Activated CD8-positive, alpha-beta T cell treated with anti-CD3 and anti-CD28 coated beads, Interleukin-2, amount 10 ng/mL, durations not matched to agents 7 days and 5 days (primary cell): ENCODE results near the gene SEMA3F. TPM values are rescaled to one million over a fixed set of nuclear protein-coding genes. Genes with fewer than 3 reads are reported as not detected.
A peak's percentile ranks its signal among the peaks of the same experiment; 100 is the strongest.

Experiments used
- ATAC-seq: fragments of 150-1000 bp; cut with Tn5 transposase; one replicate; pipeline ENCODE4 v1.10.0; 2021; ENCODE audit warnings: moderate library complexity
- CTCF ChIA-PET: fragments of 350-600 bp; sonication (Branson Sonifier 250); formaldehyde crosslinking; loops from one replicate; lab custom pipeline; 2021; ENCODE audit warnings: antibody characterized with exemption; lab: Charles Lee
- POLR2A ChIA-PET: fragments of 350-600 bp; sonication (Branson Sonifier 250); formaldehyde crosslinking; loops from one replicate; lab custom pipeline; 2021; ENCODE audit warnings: antibody characterized with exemption; lab: Charles Lee
- DNase-seq: peaks from one replicate; pipeline ENCODE4 v3.0.0-alpha.2; 2020
- H3K27ac Mint-ChIP-seq: one replicate; pipeline ENCODE4 v1.8.0; 2021; ENCODE audit warnings: mild to moderate bottlenecking, mixed read lengths
- H3K27me3 Mint-ChIP-seq: one replicate; pipeline ENCODE4 v1.8.0; 2021; ENCODE audit warnings: low read depth, mixed read lengths
- H3K36me3 Mint-ChIP-seq: one replicate; pipeline ENCODE4 v1.8.0; 2021; ENCODE audit warnings: low read depth, mixed read lengths
- H3K4me1 Mint-ChIP-seq: one replicate; pipeline ENCODE4 v1.8.0; 2021; ENCODE audit warnings: low read depth, mixed read lengths
- H3K4me3 Mint-ChIP-seq: one replicate; pipeline ENCODE4 v1.8.0; 2021; ENCODE audit warnings: mild to moderate bottlenecking, mixed read lengths
- H3K9me3 Mint-ChIP-seq: one replicate; pipeline ENCODE4 v1.8.0; 2022; ENCODE audit warnings: mixed read lengths; ENCODE audit not compliant: insufficient read depth
- total RNA-seq, 2 experiments: library from RNA; stranded (reverse); gene quantifications; one replicate each; pipeline ENCODE4 v1.2.3, GENCODE V29; 2021

Gene SEMA3F
- total RNA-seq, 2 experiments from 2014 or later, result not detected

DNA sequence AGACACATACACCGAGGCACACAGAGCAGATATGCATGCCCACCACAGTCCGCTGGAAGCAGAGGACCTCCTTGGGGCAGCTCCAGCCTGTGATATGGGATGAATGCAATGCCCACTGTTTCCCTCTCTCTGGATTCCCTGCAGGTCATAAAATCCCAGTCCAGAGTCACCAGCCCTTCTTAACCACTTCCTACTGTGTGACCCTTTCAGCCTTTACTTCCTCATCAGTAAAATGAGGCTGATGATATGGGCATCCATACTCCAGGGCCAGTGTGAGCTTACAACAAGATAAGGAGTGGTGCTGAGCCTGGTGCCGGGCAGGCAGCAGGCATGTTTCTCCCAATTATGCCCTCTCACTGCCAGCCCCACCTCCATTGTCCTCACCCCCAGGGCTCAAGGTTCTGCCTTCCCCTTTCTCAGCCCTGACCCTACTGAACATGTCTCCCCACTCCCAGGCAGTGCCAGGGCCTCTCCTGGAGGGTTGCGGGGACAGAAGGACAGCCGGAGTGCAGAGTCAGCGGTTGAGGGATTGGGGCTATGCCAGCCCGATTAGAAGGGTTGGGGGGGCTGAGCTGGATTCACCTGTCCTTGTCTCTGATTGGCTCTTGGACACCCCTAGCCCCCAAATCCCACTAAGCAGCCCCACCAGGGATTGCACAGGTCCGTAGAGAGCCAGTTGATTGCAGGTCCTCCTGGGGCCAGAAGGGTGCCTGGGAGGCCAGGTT, 36.0 kb downstream of the SEMA3F start, which contains the start of gene GNAT1:
Gene GNAT1 (plus strand): TSS at position 675 of the 725 bp plus-strand sequence. CDS start 116 bp downstream, outside the sequence.
- H3K27ac Mint-ChIP-seq, result no peak within 1 kb of the TSS
- ATAC-seq, result no peak
- DNase-seq, result no peak
- ChIA-PET CTCF (interaction anchor here (0.6 to 6.7 kb wide), 10 partner anchors 13 to 84 kb away, joined by 3 to 185 read pairs (median 6); partner anchors contain the start of gene GNAI2), POLR2A (no interaction called here)
- no peaks in the 10 kb centered on the region for H3K9me3 Mint-ChIP-seq
- no peaks in the 10 kb centered on the region for H3K36me3 Mint-ChIP-seq
- H3K4me1 Mint-ChIP-seq, result peaks cover 16% of the 10 kb centered on the region
- no peak within 1 kb of the TSS for H3K4me3 Mint-ChIP-seq
- peaks cover 7% of the 10 kb centered on the region for H3K27me3 Mint-ChIP-seq

DNA sequence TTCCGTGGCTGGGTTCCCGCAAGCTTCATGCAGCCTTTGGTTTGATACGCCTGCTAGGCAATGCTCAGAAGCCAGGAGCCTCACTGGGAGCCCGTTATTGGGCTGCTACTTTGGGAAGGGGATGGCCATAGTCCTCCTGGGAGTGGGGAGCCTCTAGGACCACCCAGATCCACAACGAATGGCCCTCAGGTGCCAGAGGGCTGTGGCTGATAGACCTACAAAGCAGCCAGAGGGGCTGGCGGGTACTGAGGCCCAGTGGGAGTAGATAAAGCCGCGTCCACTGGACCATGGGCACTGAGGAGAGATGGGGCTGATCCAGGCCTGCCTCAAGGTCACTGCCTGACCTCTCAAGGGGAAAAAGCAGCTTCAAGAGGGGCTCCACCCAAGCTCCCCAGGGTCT, 37.0 kb downstream of the SEMA3F start:
- POLR2A ChIA-PET, result interaction anchor here (4.7 kb wide), 1 partner anchor 35 kb away, joined by 21 read pairs; no protein-coding TSS in a partner anchor
- ATAC-seq (no peak), DNase-seq (no peak)
- no peak overlapping the region for H3K27ac Mint-ChIP-seq
- H3K27me3 Mint-ChIP-seq, result peaks cover 14% of the 10 kb centered on the region
- H3K36me3 Mint-ChIP-seq, result no peaks in the 10 kb centered on the region
- peaks cover 16% of the 10 kb centered on the region for H3K4me1 Mint-ChIP-seq
- H3K9me3 Mint-ChIP-seq, result no peaks in the 10 kb centered on the region
- no peak overlapping the region for H3K4me3 Mint-ChIP-seq
- CTCF ChIA-PET, result interaction anchor here (0.6 to 6.7 kb wide), 19 partner anchors 8 to 81 kb away, joined by 3 to 185 read pairs (median 4); partner anchors contain the start of gene GNAI2

DNA sequence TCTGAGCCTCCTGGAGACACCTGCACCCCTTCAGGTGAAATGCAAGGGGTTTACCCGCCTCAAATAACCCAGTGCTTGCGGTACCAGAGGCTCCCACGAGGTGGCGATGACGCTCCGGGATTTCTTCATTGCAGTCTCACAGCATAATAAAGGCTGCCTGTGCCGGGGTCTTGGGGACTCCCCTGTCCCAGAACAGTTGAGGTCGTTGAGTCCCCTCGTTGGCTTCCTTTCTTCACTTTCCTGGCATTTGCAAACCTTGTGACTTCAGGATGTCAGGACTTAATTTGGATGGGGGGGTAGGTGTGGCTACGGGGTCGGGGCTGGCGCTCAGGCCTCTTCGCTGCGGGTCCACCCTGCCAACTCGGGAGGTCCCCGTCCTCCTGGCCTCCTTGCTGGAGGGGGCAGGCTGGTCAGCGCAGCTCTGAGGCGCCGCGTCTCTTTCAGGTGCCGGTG, 37.6 kb downstream of the SEMA3F start:
- ATAC-seq (peak; percentile 45), DNase-seq (peak; percentile 87)
- Mint-ChIP-seq H3K9me3 (no peaks in the 10 kb centered on the region), H3K27me3 (peaks cover 16% of the 10 kb centered on the region), H3K4me3 (no peak overlapping the region), H3K4me1 (peaks cover 16% of the 10 kb centered on the region), H3K36me3 (no peaks in the 10 kb centered on the region), H3K27ac (no peak overlapping the region)
- ChIA-PET CTCF (interaction anchor here (0.6 to 6.7 kb wide), 18 partner anchors 9 to 81 kb away, joined by 3 to 185 read pairs (median 4); partner anchors contain the start of gene GNAI2), POLR2A (interaction anchor here (4.7 kb wide), 1 partner anchor 34 kb away, joined by 21 read pairs; no protein-coding TSS in a partner anchor)

DNA sequence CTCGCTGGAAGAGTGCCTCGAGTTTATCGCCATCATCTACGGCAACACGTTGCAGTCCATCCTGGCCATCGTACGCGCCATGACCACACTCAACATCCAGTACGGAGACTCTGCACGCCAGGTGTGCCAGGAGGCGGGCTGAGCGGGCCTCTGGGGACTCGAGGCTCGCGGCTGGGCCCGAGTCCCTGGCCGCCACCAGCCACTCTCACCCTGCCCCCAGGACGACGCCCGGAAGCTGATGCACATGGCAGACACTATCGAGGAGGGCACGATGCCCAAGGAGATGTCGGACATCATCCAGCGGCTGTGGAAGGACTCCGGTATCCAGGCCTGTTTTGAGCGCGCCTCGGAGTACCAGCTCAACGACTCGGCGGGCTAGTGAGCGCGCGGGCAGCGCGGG, 38.2 kb downstream of the SEMA3F start:
- peaks cover 16% of the 10 kb centered on the region for H3K4me1 Mint-ChIP-seq
- ATAC-seq, result no peak
- H3K36me3 Mint-ChIP-seq, result no peaks in the 10 kb centered on the region
- H3K27ac Mint-ChIP-seq, result no peak overlapping the region
- ChIA-PET CTCF (interaction anchor here (1.1 to 6.7 kb wide), 10 partner anchors 10 to 349 kb away, joined by 3 to 185 read pairs (median 6); partner anchors contain the start of gene SLC38A3), POLR2A (interaction anchor here (4.7 kb wide), 1 partner anchor 33 kb away, joined by 21 read pairs; no protein-coding TSS in a partner anchor)
- no peak for DNase-seq
- no peak overlapping the region for H3K4me3 Mint-ChIP-seq
- no peaks in the 10 kb centered on the region for H3K9me3 Mint-ChIP-seq
- peaks cover 16% of the 10 kb centered on the region for H3K27me3 Mint-ChIP-seq

DNA sequence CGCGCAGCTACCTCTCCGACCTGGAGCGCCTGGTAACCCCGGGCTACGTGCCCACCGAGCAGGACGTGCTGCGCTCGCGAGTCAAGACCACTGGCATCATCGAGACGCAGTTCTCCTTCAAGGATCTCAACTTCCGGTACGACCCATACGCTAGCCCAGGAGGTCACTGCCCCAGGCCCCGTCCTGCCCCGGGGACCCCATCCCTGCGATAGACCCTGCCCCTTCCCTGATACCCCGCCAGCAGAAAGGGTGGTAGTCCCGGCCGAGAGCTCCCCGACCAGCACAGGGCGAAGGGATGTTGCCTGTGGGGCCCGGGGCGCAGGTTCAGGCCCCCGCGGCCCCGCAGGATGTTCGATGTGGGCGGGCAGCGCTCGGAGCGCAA, 38.6 kb downstream of the SEMA3F start:
- H3K27me3 Mint-ChIP-seq, result peaks cover 16% of the 10 kb centered on the region
- no peak overlapping the region for H3K27ac Mint-ChIP-seq
- no peak for ATAC-seq
- H3K9me3 Mint-ChIP-seq, result no peaks in the 10 kb centered on the region
- H3K36me3 Mint-ChIP-seq, result no peaks in the 10 kb centered on the region
- DNase-seq, result no peak
- peaks cover 16% of the 10 kb centered on the region for H3K4me1 Mint-ChIP-seq
- no peak overlapping the region for H3K4me3 Mint-ChIP-seq
- POLR2A ChIA-PET, result interaction anchor here (2.7 to 4.7 kb wide), 2 partner anchors 28 to 33 kb away, joined by 6 to 21 read pairs; no protein-coding TSS in a partner anchor
- CTCF ChIA-PET, result interaction anchor here (1.1 to 6.7 kb wide), 17 partner anchors 9 to 348 kb away, joined by 3 to 185 read pairs (median 5); partner anchors contain the start of genes GNAI2, HYAL3, IFRD2 and NAA80

DNA sequence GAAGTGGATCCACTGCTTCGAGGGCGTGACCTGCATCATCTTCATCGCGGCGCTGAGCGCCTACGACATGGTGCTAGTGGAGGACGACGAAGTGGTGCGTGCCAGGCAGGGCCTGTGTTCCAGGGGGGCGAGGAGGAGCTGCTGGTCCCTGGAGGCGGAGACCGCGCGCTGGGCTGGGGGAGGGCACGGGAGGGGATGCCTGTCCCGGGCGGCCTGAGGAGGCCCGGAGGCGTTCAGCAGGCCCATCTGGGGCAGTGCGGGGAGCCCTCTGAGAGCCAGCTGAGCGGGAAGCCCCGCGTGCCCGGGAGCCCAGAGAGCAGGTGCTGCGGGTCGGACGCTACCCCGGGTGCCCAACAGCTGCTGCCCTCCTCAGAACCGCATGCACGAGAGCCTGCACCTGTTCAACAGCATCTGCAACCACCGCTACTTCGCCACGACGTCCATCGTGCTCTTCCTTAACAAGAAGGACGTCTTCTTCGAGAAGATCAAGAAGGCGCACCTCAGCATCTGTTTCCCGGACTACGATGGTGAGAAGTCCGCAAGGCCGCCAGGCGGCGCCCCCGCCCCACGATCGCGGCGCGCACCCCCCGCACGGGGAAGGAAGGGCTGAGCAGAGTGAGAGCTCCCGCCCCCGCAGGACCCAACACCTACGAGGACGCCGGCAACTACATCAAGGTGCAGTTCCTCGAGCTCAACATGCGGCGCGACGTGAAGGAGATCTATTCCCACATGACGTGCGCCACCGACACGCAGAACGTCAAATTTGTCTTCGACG, 39.2 kb downstream of the SEMA3F start:
- peaks cover 16% of the 10 kb centered on the region for H3K4me1 Mint-ChIP-seq
- H3K27ac Mint-ChIP-seq, result peak overlapping the region; percentile 20
- H3K4me3 Mint-ChIP-seq, result no peak overlapping the region
- ChIA-PET POLR2A (interaction anchor here (0.7 to 4.7 kb wide), 8 partner anchors 10 to 48 kb away, joined by 3 to 21 read pairs (median 4); no protein-coding TSS in a partner anchor), CTCF (interaction anchor here (0.7 to 6.7 kb wide), 36 partner anchors 8 to 348 kb away, joined by 3 to 185 read pairs (median 4); partner anchors contain the start of genes GNAI2, HYAL3, IFRD2 and NAA80)
- DNase-seq (peak; percentile 86), ATAC-seq (peak; percentile 88)
- no peaks in the 10 kb centered on the region for H3K36me3 Mint-ChIP-seq
- no peaks in the 10 kb centered on the region for H3K9me3 Mint-ChIP-seq
- H3K27me3 Mint-ChIP-seq, result peaks cover 18% of the 10 kb centered on the region

DNA sequence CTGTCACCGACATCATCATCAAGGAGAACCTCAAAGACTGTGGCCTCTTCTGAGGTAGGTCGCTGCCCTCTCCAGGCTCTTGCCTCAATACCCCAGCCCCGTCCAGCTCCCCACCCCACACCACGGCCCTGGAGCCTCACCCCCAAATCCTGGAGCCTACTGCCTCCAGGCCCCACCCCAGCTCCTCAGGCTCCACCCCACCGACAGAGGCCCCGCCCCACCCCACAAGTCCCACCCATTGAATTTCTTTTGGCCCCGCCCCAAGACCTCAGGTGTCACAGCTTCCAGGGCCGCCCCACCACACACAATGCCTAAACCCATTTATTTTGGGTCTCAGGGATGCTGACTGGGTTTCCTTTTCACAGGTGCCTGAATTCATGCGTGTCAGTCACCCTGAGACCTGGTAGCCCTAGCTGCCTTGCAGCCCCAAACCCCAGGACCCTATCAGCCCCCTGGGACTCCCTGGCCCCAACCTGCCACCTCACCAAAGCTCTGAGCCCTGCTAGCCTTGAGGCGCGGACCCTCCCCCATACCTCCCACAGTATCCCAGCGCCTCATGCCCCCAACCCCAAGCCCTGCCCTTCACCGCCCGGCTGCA, 39.9 kb downstream of the SEMA3F start:
- no peak overlapping the region for H3K4me3 Mint-ChIP-seq
- CTCF ChIA-PET, result interaction anchor here (0.7 to 6.7 kb wide), 35 partner anchors 7 to 393 kb away, joined by 3 to 185 read pairs (median 4); partner anchors contain the start of genes GNAI2, HYAL3, IFRD2 and NAA80
- no peaks in the 10 kb centered on the region for H3K36me3 Mint-ChIP-seq
- peaks cover 19% of the 10 kb centered on the region for H3K27me3 Mint-ChIP-seq
- peak overlapping the region; percentile 20 for H3K27ac Mint-ChIP-seq
- POLR2A ChIA-PET, result interaction anchor here (0.7 to 4.7 kb wide), 9 partner anchors 9 to 83 kb away, joined by 3 to 21 read pairs (median 3); partner anchors contain the start of gene LSMEM2
- ATAC-seq (peak; percentile 55), DNase-seq (peak; percentile 47)
- peaks cover 16% of the 10 kb centered on the region for H3K4me1 Mint-ChIP-seq
- H3K9me3 Mint-ChIP-seq, result no peaks in the 10 kb centered on the region

DNA sequence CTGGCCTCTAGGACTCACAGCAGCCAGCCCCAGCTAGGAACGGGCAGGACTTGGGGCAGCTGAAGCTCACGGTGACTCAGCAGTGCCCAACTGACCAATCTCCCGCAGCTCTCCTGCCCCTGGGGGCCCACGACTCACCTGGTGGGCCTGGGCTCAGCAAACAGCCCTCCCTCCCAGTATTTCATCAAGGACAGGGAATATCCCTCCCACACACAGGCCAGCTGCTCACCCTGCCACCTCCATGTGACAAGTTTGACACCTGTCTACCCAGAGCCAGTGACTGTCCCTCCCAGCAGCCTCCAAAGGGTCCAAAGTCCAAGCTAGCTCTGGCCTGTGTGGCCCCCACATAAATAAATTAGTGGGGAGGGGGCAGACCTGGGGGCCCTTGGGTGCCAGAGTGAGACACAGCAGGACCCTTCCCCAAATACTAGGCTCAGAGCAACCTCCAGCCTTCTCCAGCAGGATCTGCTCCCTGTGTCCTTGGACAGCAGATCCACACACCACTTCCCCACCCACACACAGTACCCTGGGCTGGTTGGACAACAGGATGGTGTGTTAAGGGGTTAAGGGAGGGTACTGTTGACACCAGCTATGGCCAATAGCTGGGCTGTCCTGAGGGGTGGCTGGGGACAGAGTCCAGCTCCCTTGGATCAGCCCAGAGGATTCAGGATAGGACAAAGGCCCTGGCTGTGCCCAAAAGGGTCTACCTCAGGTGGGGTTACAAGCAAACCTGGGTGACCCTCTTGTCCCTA, 40.6 kb downstream of the SEMA3F start:
- ChIA-PET CTCF (interaction anchor here (0.9 to 6.7 kb wide), 19 partner anchors 7 to 394 kb away, joined by 3 to 185 read pairs (median 7); partner anchors contain the start of genes GNAI2, IFRD2 and SLC38A3), POLR2A (interaction anchor here (1.2 to 4.7 kb wide), 5 partner anchors 9 to 83 kb away, joined by 3 to 21 read pairs (median 6); partner anchors contain the start of gene LSMEM2)
- no peak overlapping the region for H3K27ac Mint-ChIP-seq
- DNase-seq, result no peak
- peaks cover 19% of the 10 kb centered on the region for H3K27me3 Mint-ChIP-seq
- H3K36me3 Mint-ChIP-seq, result no peaks in the 10 kb centered on the region
- ATAC-seq, result no peak
- H3K9me3 Mint-ChIP-seq, result no peaks in the 10 kb centered on the region
- no peak overlapping the region for H3K4me3 Mint-ChIP-seq
- peaks cover 16% of the 10 kb centered on the region for H3K4me1 Mint-ChIP-seq

DNA sequence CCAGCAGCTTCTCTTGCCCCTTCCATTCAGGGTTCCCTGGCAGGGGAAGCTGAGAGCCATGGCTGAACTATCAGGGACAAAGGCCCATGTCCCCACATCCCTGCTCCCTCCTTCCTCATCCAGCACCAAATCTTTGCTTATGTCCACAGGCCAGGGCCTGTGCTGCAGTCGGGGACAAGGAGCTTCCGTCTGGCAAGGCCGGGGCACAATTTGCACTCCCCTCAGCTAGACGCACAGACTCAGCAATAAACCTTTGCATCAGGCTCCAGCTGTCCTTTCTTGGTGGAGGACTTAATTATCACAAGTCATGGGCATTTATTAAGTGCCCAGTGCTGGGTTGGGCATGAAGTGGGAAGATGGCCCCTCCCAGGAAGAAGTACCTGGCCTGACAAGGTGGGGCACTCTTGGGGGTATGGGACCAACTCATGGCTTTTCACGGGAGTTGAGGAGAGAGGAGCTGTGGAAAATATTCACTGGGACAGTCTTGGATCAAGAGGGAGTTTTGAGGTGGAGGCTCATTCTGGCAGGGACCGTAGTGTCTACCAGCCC, 41.2 kb downstream of the SEMA3F start:
- DNase-seq (no peak), ATAC-seq (no peak)
- ChIA-PET CTCF (interaction anchor here (1.3 to 6.7 kb wide), 3 partner anchors 30 to 394 kb away, joined by 5 to 185 read pairs (median 42); no protein-coding TSS in a partner anchor), POLR2A (interaction anchor here (1.2 to 4.7 kb wide), 3 partner anchors 25 to 82 kb away, joined by 3 to 21 read pairs (median 6); partner anchors contain the start of gene LSMEM2)
- peaks cover 16% of the 10 kb centered on the region for H3K4me1 Mint-ChIP-seq
- H3K36me3 Mint-ChIP-seq, result no peaks in the 10 kb centered on the region
- no peaks in the 10 kb centered on the region for H3K9me3 Mint-ChIP-seq
- no peak overlapping the region for H3K27ac Mint-ChIP-seq
- peaks cover 24% of the 10 kb centered on the region for H3K27me3 Mint-ChIP-seq
- H3K4me3 Mint-ChIP-seq, result no peak overlapping the region
